HCT116 (cell line): ENCODE results near the gene EIF2AK3.

Experiments used
- CEBPB ChIP-seq: IDR thresholded peaks from 2 replicates; pipeline ENCODE4 v1.6.1; 2012; ENCODE audit warnings: low read depth
- EZH2 ChIP-seq: fragments of 200-600 bp; sonication (generic); IDR thresholded peaks from 2 replicates; pipeline ENCODE4 v1.6.1; 2017; ENCODE audit warnings: antibody characterized with exemption, mixed run types
- JUND ChIP-seq: IDR thresholded peaks from 2 replicates; pipeline ENCODE4 v1.6.1; 2012
- TF ChIP-seq, protein P1 (sequence below): IDR thresholded peaks from 2 replicates; pipeline ENCODE4 v1.6.1; 2012; ENCODE audit warnings: low read depth
- TF ChIP-seq, protein P2 (sequence below), 3 experiments: fragments of 200-600 bp in 1 of 3; sonication (generic) in 1 of 3; IDR thresholded peaks in 2 of 3; conservative IDR thresholded peaks in 1 of 3; 2 replicates each; pipeline ENCODE4 v1.5.1; 2012 to 2017; ENCODE audit warnings: low read depth in 2 of 3, low read length in 2 of 3, antibody characterized with exemption in 1 of 3, borderline replicate concordance in 1 of 3, control low read depth in 1 of 3, mild to moderate bottlenecking in 1 of 3, mixed read lengths in 1 of 3, mixed run types in 1 of 3, moderate library complexity in 1 of 3; ENCODE audit not compliant: insufficient read depth in 1 of 3

- TF ChIP-seq, protein P1, sequence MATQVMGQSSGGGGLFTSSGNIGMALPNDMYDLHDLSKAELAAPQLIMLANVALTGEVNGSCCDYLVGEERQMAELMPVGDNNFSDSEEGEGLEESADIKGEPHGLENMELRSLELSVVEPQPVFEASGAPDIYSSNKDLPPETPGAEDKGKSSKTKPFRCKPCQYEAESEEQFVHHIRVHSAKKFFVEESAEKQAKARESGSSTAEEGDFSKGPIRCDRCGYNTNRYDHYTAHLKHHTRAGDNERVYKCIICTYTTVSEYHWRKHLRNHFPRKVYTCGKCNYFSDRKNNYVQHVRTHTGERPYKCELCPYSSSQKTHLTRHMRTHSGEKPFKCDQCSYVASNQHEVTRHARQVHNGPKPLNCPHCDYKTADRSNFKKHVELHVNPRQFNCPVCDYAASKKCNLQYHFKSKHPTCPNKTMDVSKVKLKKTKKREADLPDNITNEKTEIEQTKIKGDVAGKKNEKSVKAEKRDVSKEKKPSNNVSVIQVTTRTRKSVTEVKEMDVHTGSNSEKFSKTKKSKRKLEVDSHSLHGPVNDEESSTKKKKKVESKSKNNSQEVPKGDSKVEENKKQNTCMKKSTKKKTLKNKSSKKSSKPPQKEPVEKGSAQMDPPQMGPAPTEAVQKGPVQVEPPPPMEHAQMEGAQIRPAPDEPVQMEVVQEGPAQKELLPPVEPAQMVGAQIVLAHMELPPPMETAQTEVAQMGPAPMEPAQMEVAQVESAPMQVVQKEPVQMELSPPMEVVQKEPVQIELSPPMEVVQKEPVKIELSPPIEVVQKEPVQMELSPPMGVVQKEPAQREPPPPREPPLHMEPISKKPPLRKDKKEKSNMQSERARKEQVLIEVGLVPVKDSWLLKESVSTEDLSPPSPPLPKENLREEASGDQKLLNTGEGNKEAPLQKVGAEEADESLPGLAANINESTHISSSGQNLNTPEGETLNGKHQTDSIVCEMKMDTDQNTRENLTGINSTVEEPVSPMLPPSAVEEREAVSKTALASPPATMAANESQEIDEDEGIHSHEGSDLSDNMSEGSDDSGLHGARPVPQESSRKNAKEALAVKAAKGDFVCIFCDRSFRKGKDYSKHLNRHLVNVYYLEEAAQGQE, result no peak
- TF ChIP-seq, protein P2, sequence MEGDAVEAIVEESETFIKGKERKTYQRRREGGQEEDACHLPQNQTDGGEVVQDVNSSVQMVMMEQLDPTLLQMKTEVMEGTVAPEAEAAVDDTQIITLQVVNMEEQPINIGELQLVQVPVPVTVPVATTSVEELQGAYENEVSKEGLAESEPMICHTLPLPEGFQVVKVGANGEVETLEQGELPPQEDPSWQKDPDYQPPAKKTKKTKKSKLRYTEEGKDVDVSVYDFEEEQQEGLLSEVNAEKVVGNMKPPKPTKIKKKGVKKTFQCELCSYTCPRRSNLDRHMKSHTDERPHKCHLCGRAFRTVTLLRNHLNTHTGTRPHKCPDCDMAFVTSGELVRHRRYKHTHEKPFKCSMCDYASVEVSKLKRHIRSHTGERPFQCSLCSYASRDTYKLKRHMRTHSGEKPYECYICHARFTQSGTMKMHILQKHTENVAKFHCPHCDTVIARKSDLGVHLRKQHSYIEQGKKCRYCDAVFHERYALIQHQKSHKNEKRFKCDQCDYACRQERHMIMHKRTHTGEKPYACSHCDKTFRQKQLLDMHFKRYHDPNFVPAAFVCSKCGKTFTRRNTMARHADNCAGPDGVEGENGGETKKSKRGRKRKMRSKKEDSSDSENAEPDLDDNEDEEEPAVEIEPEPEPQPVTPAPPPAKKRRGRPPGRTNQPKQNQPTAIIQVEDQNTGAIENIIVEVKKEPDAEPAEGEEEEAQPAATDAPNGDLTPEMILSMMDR (IDR thresholded peaks at IDR 0.05 in 2 of 3, conservative IDR thresholded peaks at IDR 0.05 in 1 of 3; ENCODE audit: borderline replicate concordance in 1 of 3, insufficient read depth in 1 of 3, low read depth in 2 of 3, low read length in 2 of 3), result 0 out of 6 replicates have a peak, but pooled peaks of 1 of the 3 experiments have one; percentile 6
- no peak for TF ChIP-seq EZH2
- no peak for TF ChIP-seq JUND
- no peak for TF ChIP-seq CEBPB
Observed at GRCh38 chr2:88667219-88667618, 40.0 kb upstream of the EIF2AK3 start.
